ENCODE measurements around the gene RPA3.

- TF ChIP-seq CTCF (IDR thresholded peaks at IDR 0.05; ENCODE audit: low read depth, low read length, poor library complexity, severe bottlenecking) (no peak), EZH2phosphoT487 (IDR thresholded peaks at IDR 0.05; ENCODE audit: borderline replicate concordance, low read length) (no peak)
These were observed 21.8 kb downstream of the RPA3 start for GRCh38 chr7:7696458-7697119.

Measured in DOHH2 (cell line).